Ishikawa (cell line): ENCODE data around the gene MEGF9.

Experiments
- CEBPB ChIP-seq: IDR thresholded peaks from 2 replicates; pipeline ENCODE4 v1.6.1; 2012
- EGR1 ChIP-seq: IDR thresholded peaks from 2 replicates; pipeline ENCODE4 v1.6.1; 2012
- EP300 ChIP-seq: IDR thresholded peaks from 2 replicates; pipeline ENCODE4 v1.6.1; 2012; ENCODE audit warnings: borderline replicate concordance
- FOXM1 ChIP-seq: IDR thresholded peaks from 2 replicates; pipeline ENCODE4 v1.6.1; 2012; ENCODE audit warnings: low read depth, borderline replicate concordance
- MAX ChIP-seq: IDR thresholded peaks from 2 replicates; pipeline ENCODE4 v1.6.1; 2012
- RAD21 ChIP-seq: IDR thresholded peaks from 2 replicates; pipeline ENCODE4 v1.6.1; 2012; ENCODE audit warnings: low read depth
- REST ChIP-seq: IDR thresholded peaks from 2 replicates; pipeline ENCODE4 v1.6.1; 2012; ENCODE audit warnings: low read depth, mild to moderate bottlenecking
- TAF1 ChIP-seq: IDR thresholded peaks from 2 replicates; pipeline ENCODE4 v1.6.1; 2012; ENCODE audit warnings: low read depth, mild to moderate bottlenecking
- TEAD4 ChIP-seq: IDR thresholded peaks from 2 replicates; pipeline ENCODE4 v1.6.1; 2012
- USF1 ChIP-seq: IDR thresholded peaks from 2 replicates; pipeline ENCODE4 v1.6.1; 2012
- YY1 ChIP-seq: IDR thresholded peaks from 2 replicates; pipeline ENCODE4 v1.6.1; 2012; ENCODE audit warnings: low read depth

GRCh38 chr9:120608421-120608820 lies 105.8 kb downstream of the MEGF9 start:
- TF ChIP-seq EGR1 (no peak), TAF1 (no peak), CEBPB (no peak), RAD21 (no peak), EP300 (no peak), FOXM1 (no peak), REST (no peak), TEAD4 (no peak), MAX (no peak), YY1 (no peak), USF1 (no peak)
